Peyer's patch (tissue), 4 donors: Measurements from ENCODE around the gene DGKH. TPM values are rescaled to one million over a fixed set of nuclear protein-coding genes. Genes with fewer than 3 reads are reported as not detected.
"Not testable (repeated sequence)": the region's sequence is repeated elsewhere in the genome, so short reads cannot be mapped to it uniquely, and the experiment has no call there.

ENCODE experiments used
- DNase-seq, 3 donors: peaks; one replicate each; pipeline ENCODE4 v3.0.0-alpha.2; 2017 to 2019
- H3K27ac ChIP-seq, 4 donors: fragments of 200-600 bp; sonication (generic); one replicate each; pipeline ENCODE4 v1.5.1; 2016 to 2019
- H3K27me3 ChIP-seq, 2 donors: fragments of 200-600 bp; sonication (generic); one replicate each; pipeline ENCODE4 v1.5.1; 2019
- H3K36me3 ChIP-seq, 3 donors: fragments of 200-600 bp; sonication (generic); one replicate each; pipeline ENCODE4 v1.5.1; 2016 to 2019
- H3K4me1 ChIP-seq, 4 donors: fragments of 200-600 bp; sonication (generic); one replicate each; pipeline ENCODE4 v1.5.1; 2016 to 2019
- H3K4me3 ChIP-seq, 4 donors: fragments of 200-600 bp; sonication (generic); 1 replicate in 3 of 4; 2 replicates in 1 of 4; pipeline ENCODE4 v1.5.1; 2016 to 2019; ENCODE audit warnings: mild to moderate bottlenecking in 1 of 4
- H3K9me3 ChIP-seq, 4 donors: fragments of 200-600 bp; sonication (generic); one replicate each; pipeline ENCODE4 v1.5.1; 2016 to 2019; ENCODE audit warnings: mild to moderate bottlenecking in 1 of 4
- POLR2A ChIP-seq, 2 donors: fragments of 450-650 bp; IDR thresholded peaks; one replicate each; pipeline ENCODE4 v1.5.1; 2017; ENCODE audit warnings: antibody characterized with exemption in 2 of 2, mild to moderate bottlenecking in 2 of 2, moderate library complexity in 2 of 2
- total RNA-seq, 4 donors: library from RNA; depleted of rRNA; stranded (reverse); fragments of >200 nt; gene quantifications; one replicate each; pipeline ENCODE4 v1.1.0, GENCODE V29; 2016
- TF ChIP-seq, protein P1 (sequence below), 6 experiments: fragments of 450-650 bp in 4 of 6; fragments of 200-600 bp in 2 of 6; sonication (generic) in 1 of 6; IDR thresholded peaks; one replicate each; pipeline ENCODE4 v1.5.1; 2017 to 2019; ENCODE audit warnings: antibody characterized with exemption in 6 of 6, mild to moderate bottlenecking in 3 of 6, moderate library complexity in 1 of 6

Gene DGKH
- total RNA-seq, 4 donors from 2014 or later: 9.5 to 30.5 (median 18.8) TPM

- H3K27me3 ChIP-seq: no peaks in the 10 kb centered on the region
- no peaks in the 10 kb centered on the region for H3K4me1 ChIP-seq
- no peak overlapping the region for H3K27ac ChIP-seq
- peaks cover 0 to 17% (median 0%) of the 10 kb centered on the region in 3 donors for H3K36me3 ChIP-seq
- H3K9me3 ChIP-seq: no peaks in the 10 kb centered on the region
- H3K4me3 ChIP-seq: no peak overlapping the region
- TF ChIP-seq, protein P1, sequence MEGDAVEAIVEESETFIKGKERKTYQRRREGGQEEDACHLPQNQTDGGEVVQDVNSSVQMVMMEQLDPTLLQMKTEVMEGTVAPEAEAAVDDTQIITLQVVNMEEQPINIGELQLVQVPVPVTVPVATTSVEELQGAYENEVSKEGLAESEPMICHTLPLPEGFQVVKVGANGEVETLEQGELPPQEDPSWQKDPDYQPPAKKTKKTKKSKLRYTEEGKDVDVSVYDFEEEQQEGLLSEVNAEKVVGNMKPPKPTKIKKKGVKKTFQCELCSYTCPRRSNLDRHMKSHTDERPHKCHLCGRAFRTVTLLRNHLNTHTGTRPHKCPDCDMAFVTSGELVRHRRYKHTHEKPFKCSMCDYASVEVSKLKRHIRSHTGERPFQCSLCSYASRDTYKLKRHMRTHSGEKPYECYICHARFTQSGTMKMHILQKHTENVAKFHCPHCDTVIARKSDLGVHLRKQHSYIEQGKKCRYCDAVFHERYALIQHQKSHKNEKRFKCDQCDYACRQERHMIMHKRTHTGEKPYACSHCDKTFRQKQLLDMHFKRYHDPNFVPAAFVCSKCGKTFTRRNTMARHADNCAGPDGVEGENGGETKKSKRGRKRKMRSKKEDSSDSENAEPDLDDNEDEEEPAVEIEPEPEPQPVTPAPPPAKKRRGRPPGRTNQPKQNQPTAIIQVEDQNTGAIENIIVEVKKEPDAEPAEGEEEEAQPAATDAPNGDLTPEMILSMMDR (IDR thresholded peaks at IDR 0.05): no peak
- TF ChIP-seq POLR2A (IDR thresholded peaks at IDR 0.05): no peak
- no peak for DNase-seq
Observed at GRCh38 chr13:42219051-42219450, 170.6 kb downstream of the DGKH start.

- no peaks in the 10 kb centered on the region for H3K9me3 ChIP-seq
- H3K27me3 ChIP-seq: no peaks in the 10 kb centered on the region
- peaks cover 0 to 20% (median 0%) of the 10 kb centered on the region in 3 donors for H3K36me3 ChIP-seq
- no peak overlapping the region for H3K4me3 ChIP-seq
- TF ChIP-seq POLR2A (IDR thresholded peaks at IDR 0.05): no peak
- TF ChIP-seq, protein P1 (IDR thresholded peaks at IDR 0.05): no peak
- no peak overlapping the region for H3K27ac ChIP-seq
- no peaks in the 10 kb centered on the region for H3K4me1 ChIP-seq
- DNase-seq: no peak
Observed at GRCh38 chr13:42219876-42220275, 171.4 kb downstream of the DGKH start.

DNA sequence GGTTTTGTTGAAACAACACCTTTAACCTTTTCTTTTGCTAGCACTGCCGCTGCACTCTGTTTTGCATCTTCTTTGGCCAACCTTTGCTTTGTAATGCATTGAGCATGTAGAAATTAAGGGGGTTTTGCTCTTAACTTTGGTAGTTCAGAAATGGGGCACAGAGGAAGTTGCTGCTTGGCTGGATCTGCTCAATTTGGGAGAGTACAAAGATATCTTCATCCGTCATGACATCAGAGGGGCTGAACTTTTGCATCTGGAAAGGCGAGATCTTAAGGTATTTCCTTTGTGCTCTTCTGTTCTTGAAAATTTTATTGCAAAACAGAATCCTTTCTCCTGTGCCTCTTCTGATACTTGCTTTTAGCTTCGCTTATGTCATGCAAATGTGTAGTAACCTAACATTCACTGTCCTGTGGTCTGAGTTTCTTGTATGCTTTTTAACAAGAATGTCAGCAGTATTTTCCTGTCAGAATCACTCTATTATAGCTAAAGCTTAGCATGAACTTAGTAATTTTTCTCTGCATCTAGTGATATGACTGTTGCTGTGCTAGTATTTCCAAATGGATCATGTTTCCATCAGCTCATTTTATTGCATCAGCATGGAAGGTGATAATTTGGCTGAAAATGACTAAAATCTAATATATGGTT is 172.8 kb downstream of the DGKH start:
- no peak overlapping the region for H3K27ac ChIP-seq
- no peak for TF ChIP-seq POLR2A (IDR thresholded peaks at IDR 0.05)
- TF ChIP-seq, protein P1 (IDR thresholded peaks at IDR 0.05): no peak
- H3K9me3 ChIP-seq: no peaks in the 10 kb centered on the region
- H3K4me1 ChIP-seq: no peaks in the 10 kb centered on the region
- DNase-seq: no peak
- H3K27me3 ChIP-seq: no peaks in the 10 kb centered on the region
- H3K4me3 ChIP-seq: no peak overlapping the region
- peaks cover 0 to 24% (median 0%) of the 10 kb centered on the region in 3 donors for H3K36me3 ChIP-seq

GRCh38 chr13:42223681-42224080 is 175.2 kb downstream of the DGKH start:
- H3K9me3 ChIP-seq: no peaks in the 10 kb centered on the region
- H3K27ac ChIP-seq: no peak overlapping the region
- no peaks in the 10 kb centered on the region for H3K4me1 ChIP-seq
- no peaks in the 10 kb centered on the region for H3K27me3 ChIP-seq
- no peak overlapping the region for H3K4me3 ChIP-seq
- TF ChIP-seq POLR2A (IDR thresholded peaks at IDR 0.05): no peak
- TF ChIP-seq, protein P1 (IDR thresholded peaks at IDR 0.05): no peak
- H3K36me3 ChIP-seq: peaks cover 0 to 26% (median 0%) of the 10 kb centered on the region in 3 donors
- DNase-seq: no peak

- Histone ChIP-seq H3K27me3 (no peaks in the 10 kb centered on the region), H3K4me1 (no peaks in the 10 kb centered on the region), H3K36me3 (peaks cover 0 to 18% (median 0%) of the 10 kb centered on the region in 3 donors), H3K4me3 (no peak overlapping the region), H3K9me3 (no peaks in the 10 kb centered on the region), H3K27ac (no peak overlapping the region)
- TF ChIP-seq, protein P1 (IDR thresholded peaks at IDR 0.05): no peak
- no peak for TF ChIP-seq POLR2A (IDR thresholded peaks at IDR 0.05)
- no peak for DNase-seq
Observed at GRCh38 chr13:42225051-42225450, 176.6 kb downstream of the DGKH start.

DNA sequence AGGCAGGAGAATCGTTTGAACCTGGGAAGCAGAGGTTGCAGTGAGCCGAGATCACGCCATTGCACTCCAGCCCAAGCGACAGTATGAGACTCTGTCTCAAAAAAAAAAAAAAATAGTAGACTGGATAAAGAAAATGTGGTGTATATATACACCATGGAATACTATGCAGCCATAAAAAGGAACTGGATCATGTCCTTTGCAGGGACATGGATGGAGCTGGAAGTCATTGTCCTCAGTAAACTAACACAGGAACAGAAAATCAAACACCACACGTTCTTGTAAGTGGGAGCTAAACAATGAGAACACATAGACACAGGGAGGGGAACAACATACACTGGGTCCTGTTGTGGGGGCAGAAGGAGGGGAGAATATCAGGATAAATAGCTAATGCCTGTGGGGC is 178.3 kb downstream of the DGKH start:
- not testable (repeated sequence) for H3K27ac ChIP-seq, H3K9me3 ChIP-seq, DNase-seq, H3K4me1 ChIP-seq, H3K4me3 ChIP-seq, H3K27me3 ChIP-seq
- H3K36me3 ChIP-seq: peaks cover 0 to 12% (median 0%) of the 10 kb centered on the region in 3 donors
